NT2/D1 (cell line): Measurements from ENCODE around the gene NANOS2.

Source experiments
- YY1 ChIP-seq: IDR thresholded peaks from 2 replicates; pipeline ENCODE4 v1.6.1; 2011; ENCODE audit not compliant: insufficient read length, insufficient read depth
- ZNF274 ChIP-seq: IDR thresholded peaks from 2 replicates; pipeline ENCODE4 v1.6.1; 2011; ENCODE audit warnings: mild to moderate bottlenecking, low read depth, low read length

GRCh38 chr19:45872095-45872919 lies 42.3 kb downstream of the NANOS2 start:
- TF ChIP-seq ZNF274 (no peak), YY1 (no peak)
